NCI-H2227 (cell line): ENCODE data around the gene CEP131.

Experiments
- DNase-seq: peaks from one replicate; lab custom pipeline; 2025; ENCODE audit not compliant: unreplicated experiment; lab: John Stamatoyannopoulos, UW

CEP131 gene

DNA sequence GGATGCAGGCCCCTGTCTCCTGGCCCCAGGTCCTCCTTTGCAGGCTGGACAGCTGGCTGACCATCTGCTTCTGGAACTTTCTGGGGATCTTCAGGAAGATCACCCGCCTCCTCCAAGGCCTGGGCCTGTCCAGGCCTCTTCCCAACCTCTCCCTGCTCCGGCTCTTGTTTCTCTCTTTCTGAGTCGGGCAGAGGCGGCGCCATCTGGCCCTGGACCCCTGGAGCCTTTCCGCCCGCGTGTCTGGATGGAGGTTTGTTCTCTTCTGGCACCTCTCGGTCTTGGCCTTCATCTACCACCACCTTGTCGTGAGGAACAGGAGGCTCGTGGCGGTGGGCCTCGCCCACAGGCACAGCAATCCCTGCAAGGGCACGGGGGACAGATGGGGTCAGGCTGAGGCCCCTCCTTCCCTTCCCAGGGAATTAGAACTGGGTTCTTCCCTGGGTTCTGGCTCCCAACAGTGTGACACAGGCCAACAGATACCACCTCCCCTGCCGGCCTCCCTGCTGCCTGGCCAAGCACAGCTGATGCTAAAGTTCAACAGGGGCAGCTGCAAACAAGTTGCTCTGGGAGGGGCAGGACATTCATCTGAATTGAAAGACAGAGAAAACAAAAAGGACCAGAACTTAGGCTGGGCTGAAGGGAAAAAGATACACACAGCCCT lies 29.7 kb upstream of the CEP131 start:
- DNase-seq: peak; percentile 45

DNA sequence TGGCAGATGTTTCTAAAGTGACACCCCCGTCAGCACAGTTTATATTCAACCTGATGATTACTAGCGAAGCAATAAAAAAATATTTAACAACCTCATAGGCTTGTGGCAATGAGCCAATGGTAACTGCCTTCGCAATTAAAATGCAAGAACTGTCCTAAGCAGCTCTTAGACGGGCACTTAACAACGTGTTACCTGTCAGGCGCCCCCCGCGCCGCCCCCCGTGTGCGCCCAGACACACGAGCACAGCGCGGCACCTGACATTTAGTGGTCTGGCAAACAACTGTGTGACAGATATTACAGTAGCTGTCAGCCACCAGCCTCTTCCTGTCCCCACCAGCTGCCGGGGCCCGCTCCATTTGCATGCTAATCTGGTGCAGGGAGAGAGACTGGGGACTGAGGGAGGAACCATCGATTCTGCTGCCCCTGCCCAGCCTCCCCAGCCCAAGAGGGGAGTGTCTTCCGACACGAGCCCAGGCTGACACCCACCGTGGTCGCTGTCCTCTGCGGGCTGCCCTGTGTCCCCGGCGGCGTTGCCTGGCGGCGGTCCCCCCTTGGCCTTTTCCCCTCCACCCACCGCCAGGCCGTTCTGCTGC lies 29.0 kb upstream of the CEP131 start:
- DNase-seq: peak; percentile 55

DNA sequence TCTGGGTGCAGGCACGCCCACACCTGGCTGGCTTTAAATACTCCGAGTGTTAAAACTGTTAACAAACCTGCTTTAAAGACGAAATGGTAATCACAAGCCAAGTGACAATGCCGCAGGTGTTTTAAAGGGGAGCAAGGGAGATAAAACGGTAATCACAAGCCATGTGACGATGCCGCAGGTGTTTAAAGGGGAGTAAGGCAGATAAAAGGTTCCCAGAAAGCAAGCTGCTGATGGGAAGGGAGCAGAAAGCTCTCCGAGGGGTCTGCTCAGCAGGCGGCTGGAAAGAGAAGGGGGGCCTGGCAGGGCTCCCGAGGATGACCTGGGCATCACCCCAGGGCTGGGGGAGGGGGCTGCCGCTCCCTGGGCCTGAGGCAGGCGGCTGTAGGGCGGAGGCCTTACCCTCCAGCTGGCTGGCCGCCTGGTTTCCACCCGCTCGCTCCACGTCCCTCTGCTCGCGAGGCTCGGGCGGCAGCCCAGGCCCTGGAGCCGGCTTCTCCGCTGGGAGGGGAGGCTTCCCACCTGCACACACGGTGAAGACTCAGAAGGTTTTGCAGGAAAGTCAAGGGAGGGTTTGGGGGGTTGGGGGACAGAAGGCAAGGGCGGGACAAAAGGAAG lies 28.4 kb upstream of the CEP131 start:
- DNase-seq: peak; percentile 44

DNA sequence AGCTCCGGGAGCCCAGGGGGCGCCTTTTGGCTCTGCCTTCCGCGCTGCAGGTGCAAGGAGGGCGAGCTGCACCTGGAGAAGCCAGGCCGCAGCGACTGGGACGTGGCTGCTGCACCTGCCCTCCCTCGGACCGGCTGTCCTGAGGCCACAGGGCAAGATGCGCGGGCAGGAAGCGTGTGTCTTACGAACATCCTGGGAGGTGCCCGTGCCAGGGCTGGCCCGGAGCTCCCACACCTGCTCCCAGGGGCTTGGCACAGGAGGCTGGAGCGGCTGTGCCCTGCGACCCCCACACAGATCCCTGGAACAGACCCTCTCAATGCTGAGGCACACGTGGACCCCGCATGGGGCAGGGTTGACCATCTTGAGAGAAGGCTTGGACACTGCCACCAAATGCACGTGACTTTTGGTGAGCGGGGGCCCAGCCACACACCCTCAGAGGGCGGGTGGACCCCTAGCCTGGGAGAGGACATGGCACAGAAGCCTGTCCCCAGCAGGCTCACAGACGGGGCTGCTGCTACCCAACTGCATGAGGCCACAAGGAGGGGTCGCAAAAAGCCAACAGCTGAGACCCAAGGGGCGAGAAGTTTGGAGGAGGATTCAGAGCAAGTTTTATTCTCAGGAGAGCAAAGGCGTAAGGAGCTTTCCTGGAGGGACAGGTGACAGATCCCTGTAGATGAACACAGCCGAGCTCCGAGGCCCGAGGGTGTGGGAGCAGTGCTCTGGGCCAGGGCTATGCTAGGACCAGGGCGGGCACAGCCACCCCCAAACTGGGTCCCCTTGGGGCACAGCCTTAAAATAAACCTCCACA lies 27.7 kb upstream of the CEP131 start:
- no peak for DNase-seq

GRCh38 chr17:81249223-81250040 lies 26.7 kb upstream of the CEP131 start:
- DNase-seq: peak; percentile 23

- no peak for DNase-seq
Measured at GRCh38 chr17:81248649-81249048, 25.9 kb upstream of the CEP131 start.

GRCh38 chr17:81247339-81247990 lies 24.7 kb upstream of the CEP131 start:
- DNase-seq: no peak

DNA sequence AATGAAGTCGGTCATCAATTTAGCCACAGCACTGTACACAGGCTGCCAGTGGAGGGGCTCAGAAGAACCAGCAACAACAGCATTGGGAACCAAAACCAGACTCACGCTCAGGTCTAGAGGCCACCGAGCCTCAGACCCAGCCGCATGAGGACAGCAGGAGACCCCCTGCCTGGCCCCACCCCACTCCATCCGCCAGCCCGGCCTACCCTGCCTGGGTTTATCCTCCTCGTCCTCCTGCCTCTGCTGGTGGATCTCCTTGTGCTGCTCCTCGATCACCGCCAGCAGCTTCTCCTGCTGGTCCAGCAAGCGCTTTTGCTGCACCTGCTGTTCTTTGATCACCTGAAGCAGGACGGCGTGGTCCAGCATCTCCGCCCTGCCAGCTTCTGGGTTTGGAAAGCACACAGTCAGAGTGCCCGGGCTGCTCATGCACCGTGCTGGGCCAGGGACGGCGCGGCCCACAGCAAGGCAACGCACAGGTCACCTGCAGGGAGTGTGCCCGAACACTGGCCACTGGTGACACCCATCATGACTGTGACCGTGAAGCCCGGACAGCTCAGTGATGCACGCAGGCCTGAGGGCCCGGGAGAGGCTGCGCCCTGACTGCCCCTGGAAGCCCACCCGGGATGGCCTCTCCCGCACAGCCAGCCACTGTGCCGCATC lies 24.0 kb upstream of the CEP131 start:
- no peak for DNase-seq

DNA sequence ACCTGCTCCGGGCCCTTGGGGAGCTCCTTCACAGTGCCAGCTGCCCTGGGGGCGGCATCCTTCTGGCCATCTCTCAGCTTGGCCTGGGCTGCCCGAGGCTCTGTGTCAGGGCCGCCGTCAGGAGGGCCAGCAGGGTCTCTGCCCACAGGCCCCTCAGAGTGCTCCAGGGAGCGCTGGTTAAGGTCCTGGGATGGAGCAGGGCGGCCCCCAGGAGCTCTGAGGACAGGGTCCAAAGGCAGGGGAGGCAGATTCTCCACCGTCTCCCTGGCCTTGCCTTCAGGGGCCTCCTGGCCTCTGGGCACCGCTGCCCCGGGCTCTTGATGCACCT lies 23.5 kb upstream of the CEP131 start:
- no peak for DNase-seq

GRCh38 chr17:81245665-81246342 lies 23.0 kb upstream of the CEP131 start:
- DNase-seq: no peak

GRCh38 chr17:81245024-81245664 lies 22.4 kb upstream of the CEP131 start:
- no peak for DNase-seq

- no peak for DNase-seq
Measured at GRCh38 chr17:81244358-81245023, 21.7 kb upstream of the CEP131 start.

DNA sequence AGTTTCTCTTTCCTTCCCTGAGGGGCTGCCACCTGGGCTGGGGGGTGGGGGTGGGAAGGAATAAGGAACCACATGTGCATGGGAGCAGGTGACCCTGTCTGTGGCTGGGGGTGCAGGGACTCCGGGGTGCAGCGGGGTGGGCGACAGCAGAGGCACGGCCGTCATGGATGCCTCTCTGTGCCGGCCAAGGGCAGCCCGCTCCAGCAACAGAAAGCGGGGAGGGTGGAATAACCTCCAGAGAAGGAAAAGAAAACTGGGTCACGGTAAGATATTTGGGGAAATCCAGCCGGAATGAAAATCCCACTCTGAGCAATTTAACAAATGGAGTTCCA lies 20.5 kb upstream of the CEP131 start:
- no peak for DNase-seq

- DNase-seq: no peak
Measured at GRCh38 chr17:81242421-81243332, 19.9 kb upstream of the CEP131 start.

DNA sequence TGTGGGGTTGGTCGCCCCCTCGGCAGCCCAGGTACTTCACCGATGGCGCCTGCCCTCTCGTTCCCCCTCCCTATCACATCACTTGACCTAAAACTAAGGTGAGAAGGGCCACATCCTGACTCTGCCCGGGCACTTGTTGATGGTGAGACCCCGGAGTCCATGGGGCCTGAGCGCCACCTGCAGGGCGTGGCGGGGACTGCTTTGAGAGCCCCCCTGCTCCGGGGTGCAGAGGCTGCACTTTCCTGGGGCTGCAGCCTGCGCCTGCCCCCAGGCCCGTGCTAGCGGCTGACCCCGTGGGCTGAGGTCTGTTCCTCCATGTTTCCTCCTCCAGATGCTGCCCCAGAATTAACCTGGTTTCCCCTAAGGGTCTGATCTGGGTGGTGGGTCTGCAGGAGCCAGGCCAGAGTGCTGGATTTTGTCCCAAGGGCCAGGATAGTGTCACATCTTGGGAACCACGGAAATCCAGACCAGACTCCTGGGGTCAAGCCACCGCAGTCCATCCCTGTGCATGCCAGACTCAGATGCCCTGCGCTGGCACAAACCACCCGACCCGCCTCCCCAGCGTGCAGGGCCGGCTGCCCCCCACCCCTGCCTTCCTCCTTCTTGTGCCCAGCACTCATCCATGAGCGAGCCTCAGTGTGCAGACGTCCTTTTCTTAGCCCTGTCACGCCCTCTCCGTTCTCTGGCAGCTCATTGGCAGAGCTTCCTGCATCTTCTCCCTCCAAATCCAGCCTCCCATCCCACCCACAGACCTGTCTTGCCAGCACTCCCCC lies 19.1 kb upstream of the CEP131 start:
- peak; percentile 67 for DNase-seq

DNA sequence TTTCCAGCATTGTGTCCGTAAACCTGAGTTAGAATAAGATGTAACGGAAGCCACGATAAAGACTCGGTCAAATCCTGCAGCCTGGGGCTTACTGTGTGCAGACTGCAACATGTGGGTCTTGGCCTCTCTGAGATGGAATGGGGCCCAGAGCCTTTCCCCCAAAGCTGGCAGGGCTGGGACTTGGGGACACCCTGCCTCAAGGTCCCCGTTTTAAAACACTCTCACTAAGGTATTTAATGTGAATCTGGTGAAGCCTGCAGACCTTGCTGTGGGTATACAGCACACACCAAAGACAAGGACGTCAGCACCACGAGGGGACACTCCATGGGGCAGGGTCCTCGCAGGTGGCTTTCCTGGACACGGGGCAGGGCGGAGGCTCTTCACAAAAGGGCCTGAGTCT lies 18.4 kb upstream of the CEP131 start:
- DNase-seq: no peak

DNA sequence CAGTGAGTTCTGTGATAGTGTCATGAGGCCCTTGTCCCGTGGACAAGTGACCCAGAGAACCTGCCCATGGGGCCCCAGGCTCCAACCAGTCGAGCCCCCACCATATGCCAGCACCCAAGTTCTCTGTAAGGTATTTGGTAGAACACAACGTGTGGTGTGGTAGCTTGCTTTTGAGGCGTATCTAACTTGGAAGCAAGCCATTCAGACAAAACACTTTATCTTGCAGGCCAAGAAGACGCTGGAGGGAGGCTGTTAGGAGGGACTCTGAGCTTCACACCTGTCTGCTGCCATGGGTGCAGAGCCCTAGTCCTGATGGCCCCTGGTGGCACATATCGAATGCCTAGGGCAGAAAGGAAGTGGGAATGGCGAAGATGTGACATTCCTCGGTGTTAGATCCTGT lies 18.0 kb upstream of the CEP131 start:
- DNase-seq: no peak
